Activated effector memory CD4-positive, alpha-beta T cell treated with anti-CD3 and anti-CD28 coated beads, Interleukin-2, amount 50 U/mL, for 16 hours (primary cell): Measurements from ENCODE around the gene WFDC12.

ENCODE experiments used
- DNase-seq: peaks from one replicate; pipeline ENCODE4 v3.0.0-alpha.2; 2020

WFDC12 gene

GRCh38 chr20:45088247-45088646, 36.0 kb downstream of the WFDC12 start:
- no peak for DNase-seq

DNA sequence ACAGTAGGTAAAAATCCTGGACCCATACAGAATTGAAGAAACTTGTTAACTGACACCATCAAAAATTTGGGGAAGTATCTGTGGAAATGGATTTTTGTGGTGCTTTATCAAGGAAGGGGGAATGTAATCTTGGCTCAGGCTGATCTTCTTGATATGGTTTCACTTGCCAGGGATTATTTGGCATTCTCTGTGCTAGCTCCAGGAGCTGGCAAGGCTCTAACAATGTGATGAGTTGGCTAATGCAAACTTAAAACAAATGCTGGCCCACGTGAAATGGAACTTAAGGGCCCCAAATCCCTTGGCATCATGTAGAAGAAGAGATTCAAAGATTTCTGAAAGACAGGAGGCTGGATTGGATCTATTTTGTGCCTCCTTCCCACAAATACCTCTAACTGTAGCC, 36.5 kb downstream of the WFDC12 start:
- no peak for DNase-seq

- no peak for DNase-seq
Observed at GRCh38 chr20:45087097-45087790, 37.0 kb downstream of the WFDC12 start.

GRCh38 chr20:45085867-45086266, 38.4 kb downstream of the WFDC12 start:
- DNase-seq, result no peak

- DNase-seq, result no peak
Observed at GRCh38 chr20:45085289-45085688, 39.0 kb downstream of the WFDC12 start.

- no peak for DNase-seq
Observed at GRCh38 chr20:45083127-45083526, 41.1 kb downstream of the WFDC12 start.

DNA sequence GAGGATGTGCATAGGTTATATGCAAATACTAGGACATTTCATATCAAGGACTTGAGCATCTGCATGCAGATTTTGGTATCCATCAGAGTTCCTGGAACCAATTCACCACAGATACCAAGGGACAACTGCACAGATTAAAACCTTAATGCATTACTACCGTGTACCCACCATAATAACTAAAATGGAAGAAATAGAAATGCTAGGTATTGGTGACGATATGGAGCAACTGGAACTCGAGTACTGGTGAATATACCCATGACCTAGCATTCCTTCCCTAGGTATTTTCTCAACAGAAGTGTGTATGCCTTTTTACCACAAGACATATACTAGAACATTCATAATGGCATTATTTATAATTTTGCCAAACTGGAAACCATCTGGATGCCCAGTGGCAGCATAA, 41.8 kb downstream of the WFDC12 start:
- DNase-seq, result no peak

DNA sequence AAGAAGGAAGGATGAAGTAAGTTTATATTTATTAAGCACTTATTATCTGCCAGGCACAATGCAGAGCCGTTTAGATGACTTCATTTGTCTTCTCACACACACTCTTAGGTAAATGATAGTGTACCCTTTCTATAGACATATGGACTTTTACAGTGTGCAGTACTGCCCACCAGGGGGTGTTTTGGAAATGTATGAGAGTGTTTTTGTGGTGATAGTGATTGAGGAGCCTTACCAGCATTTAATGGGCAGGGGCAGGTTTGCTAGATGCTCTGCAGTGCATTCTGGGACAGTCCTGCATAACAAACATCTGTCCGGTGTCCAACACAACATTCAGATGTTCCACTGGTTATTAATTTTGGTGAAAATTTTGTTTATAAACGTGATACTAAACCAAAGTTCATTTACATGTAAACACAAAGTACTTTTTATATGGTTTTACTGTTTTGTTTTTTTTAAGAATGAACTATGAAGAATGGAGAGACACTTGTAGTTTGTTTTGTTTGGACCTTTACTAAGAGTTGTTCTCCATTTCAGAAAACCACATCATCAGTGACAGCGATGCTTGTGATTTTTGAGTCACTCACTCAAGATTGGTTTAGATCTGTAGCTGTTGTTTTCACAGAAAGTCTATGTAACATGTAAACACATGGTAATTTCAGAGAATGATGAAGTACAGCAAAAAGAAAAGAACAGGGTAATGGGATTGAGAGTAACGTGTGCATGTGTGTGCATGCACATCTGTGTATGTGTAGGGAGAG, 43.2 kb downstream of the WFDC12 start:
- DNase-seq, result no peak

GRCh38 chr20:45077559-45077958, 46.7 kb downstream of the WFDC12 start:
- no peak for DNase-seq
